Trophoblast cell (in vitro differentiated cells and primary cell): ENCODE data around the gene VDR.

Source experiments
- DNase-seq, 2 donors: peaks; one replicate each; pipeline ENCODE4 v3.0.0-alpha.2; 2016
- H2AFZ ChIP-seq: 2 replicates; pipeline ENCODE4 v1.6.1; 2013; ENCODE audit warnings: low read length, moderate library complexity, mild to moderate bottlenecking; ENCODE audit not compliant: insufficient read depth, poor library complexity
- H2AK5ac ChIP-seq: 2 replicates; pipeline ENCODE4 v1.6.1; 2013; ENCODE audit warnings: mild to moderate bottlenecking, low read length
- H2BK120ac ChIP-seq: 2 replicates; pipeline ENCODE4 v1.6.1; 2013; ENCODE audit warnings: low read length, mild to moderate bottlenecking, moderate library complexity; ENCODE audit not compliant: insufficient read depth, poor library complexity
- H2BK12ac ChIP-seq: 2 replicates; pipeline ENCODE4 v1.6.1; 2013; ENCODE audit warnings: mild to moderate bottlenecking, low read length, moderate library complexity
- H2BK5ac ChIP-seq: 2 replicates; pipeline ENCODE4 v1.6.1; 2013; ENCODE audit warnings: low read length, low read depth, moderate library complexity, mild to moderate bottlenecking; ENCODE audit not compliant: poor library complexity
- H3K14ac ChIP-seq: 2 replicates; pipeline ENCODE4 v1.6.1; 2013; ENCODE audit warnings: mild to moderate bottlenecking, low read length
- H3K18ac ChIP-seq: 2 replicates; pipeline ENCODE4 v1.6.1; 2013; ENCODE audit warnings: mild to moderate bottlenecking, low read length
- H3K23ac ChIP-seq: 2 replicates; pipeline ENCODE4 v1.6.1; 2013; ENCODE audit warnings: low read length
- H3K27ac ChIP-seq: 2 replicates; pipeline ENCODE4 v1.5.1; 2013; ENCODE audit warnings: low read depth, mild to moderate bottlenecking, inconsistent platforms, low read length, moderate library complexity
- H3K27me3 ChIP-seq: 2 replicates; pipeline ENCODE4 v1.6.1; 2013; ENCODE audit warnings: inconsistent platforms, mild to moderate bottlenecking, low read length, moderate library complexity; ENCODE audit not compliant: insufficient read depth
- H3K36me3 ChIP-seq, 2 experiments: 1 replicate in 1 of 2; 2 replicates in 1 of 2; pipeline ENCODE4 v1.6.1; 2013; ENCODE audit warnings: low read length in 2 of 2, mild to moderate bottlenecking in 2 of 2, moderate library complexity in 1 of 2; ENCODE audit not compliant: insufficient read depth in 2 of 2, control insufficient read depth in 1 of 2
- H3K4ac ChIP-seq: 2 replicates; pipeline ENCODE4 v1.6.1; 2013; ENCODE audit warnings: low read depth, mild to moderate bottlenecking, low read length, moderate library complexity
- H3K4me1 ChIP-seq, 2 experiments: 1 replicate in 1 of 2; 2 replicates in 1 of 2; pipeline ENCODE4 v1.6.1; 2013; ENCODE audit warnings: low read length in 2 of 2, mild to moderate bottlenecking in 2 of 2, moderate library complexity in 1 of 2; ENCODE audit not compliant: insufficient read depth in 2 of 2, control insufficient read depth in 1 of 2
- H3K4me2 ChIP-seq: 2 replicates; pipeline ENCODE4 v1.6.1; 2013; ENCODE audit warnings: inconsistent platforms, mild to moderate bottlenecking, low read length, moderate library complexity
- H3K4me3 ChIP-seq: 2 replicates; pipeline ENCODE4 v1.5.1; 2013; ENCODE audit warnings: mild to moderate bottlenecking, low read depth, low read length, inconsistent platforms
- H3K79me1 ChIP-seq: one replicate; pipeline ENCODE4 v1.6.1; 2013; ENCODE audit warnings: low read length
- H3K79me2 ChIP-seq: 2 replicates; pipeline ENCODE4 v1.6.1; 2013; ENCODE audit warnings: low read length, mild to moderate bottlenecking; ENCODE audit not compliant: control insufficient read depth, insufficient read depth, poor library complexity
- H3K9ac ChIP-seq: 2 replicates; pipeline ENCODE4 v1.6.1; 2013; ENCODE audit warnings: mild to moderate bottlenecking, low read length
- H3K9me3 ChIP-seq: 2 replicates; pipeline ENCODE4 v1.6.1; 2013; ENCODE audit warnings: low read depth, mild to moderate bottlenecking, control low read depth, inconsistent platforms, low read length; ENCODE audit not compliant: insufficient read depth
- H4K12ac ChIP-seq: 2 replicates; pipeline ENCODE4 v1.6.1; 2013; ENCODE audit warnings: low read depth, mild to moderate bottlenecking, low read length, moderate library complexity
- H4K8ac ChIP-seq: 2 replicates; pipeline ENCODE4 v1.6.1; 2013; ENCODE audit warnings: low read depth, mild to moderate bottlenecking, low read length, moderate library complexity
- H4K91ac ChIP-seq: one replicate; pipeline ENCODE4 v1.6.1; 2013; ENCODE audit warnings: low read depth, mild to moderate bottlenecking, low read length, moderate library complexity
- WGBS: extraction: QIAGEN DNeasy Blood & Tissue Kit; methylation state at CpG from one replicate; pipeline ENCODE4 v1.1.7; 2013; ENCODE audit warnings: missing lambda C conversion rate; ENCODE audit not compliant: insufficient read length, insufficient coverage; ENCODE audit errors: extremely low coverage; 5-methylcytosine and 5-hydroxymethylcytosine counted together

Gene VDR

GRCh38 chr12:47825173-47825639, 79.6 kb downstream of the VDR start:
- no peak overlapping the region for H3K4ac ChIP-seq
- peak overlapping the region; percentile 66 for H2AK5ac ChIP-seq
- H3K4me3 ChIP-seq: no peak overlapping the region
- no peaks in the 10 kb centered on the region for H3K9me3 ChIP-seq
- peaks cover 8% of the 10 kb centered on the region for H3K79me2 ChIP-seq
- H3K27ac ChIP-seq: no peak overlapping the region
- H3K23ac ChIP-seq: no peak overlapping the region
- H3K79me1 ChIP-seq: peaks cover 33% of the 10 kb centered on the region
- no peaks in the 10 kb centered on the region for H3K27me3 ChIP-seq
- H3K18ac ChIP-seq: no peak overlapping the region
- peaks cover 38 to 40% of the 10 kb centered on the region in 2 experiments for H3K4me1 ChIP-seq
- no peak overlapping the region for H3K4me2 ChIP-seq
- H4K12ac ChIP-seq: no peak overlapping the region
- no peaks in the 10 kb centered on the region for H3K36me3 ChIP-seq
- H2BK12ac ChIP-seq: peak overlapping the region; percentile 4
- peak overlapping the region; percentile 12 for H4K91ac ChIP-seq
- no peak overlapping the region for H2BK5ac ChIP-seq
- H3K9ac ChIP-seq: no peak overlapping the region
- no CpG with 5 or more reads among the region's 6 CpGs for WGBS
- no peak overlapping the region for H2BK120ac ChIP-seq
- no peak overlapping the region for H4K8ac ChIP-seq
- DNase-seq: no peak
- H3K14ac ChIP-seq: no peak overlapping the region
- no peak overlapping the region for H2AFZ ChIP-seq

- no peak overlapping the region for H3K4me2 ChIP-seq
- no peaks in the 10 kb centered on the region for H3K27me3 ChIP-seq
- DNase-seq: no peak
- peak overlapping the region; percentile 24 for H2BK12ac ChIP-seq
- H3K23ac ChIP-seq: no peak overlapping the region
- H4K12ac ChIP-seq: no peak overlapping the region
- peaks cover 36% of the 10 kb centered on the region for H3K79me1 ChIP-seq
- no peak overlapping the region for H3K4ac ChIP-seq
- no peak overlapping the region for H3K14ac ChIP-seq
- no peak overlapping the region for H3K9ac ChIP-seq
- no CpG with 5 or more reads among the region's 3 CpGs for WGBS
- no peak overlapping the region for H3K18ac ChIP-seq
- no peaks in the 10 kb centered on the region for H3K36me3 ChIP-seq
- peak overlapping the region; percentile 52 for H4K91ac ChIP-seq
- H3K9me3 ChIP-seq: no peaks in the 10 kb centered on the region
- no peak overlapping the region for H2BK120ac ChIP-seq
- H4K8ac ChIP-seq: no peak overlapping the region
- H3K4me1 ChIP-seq: peaks cover 37 to 41% of the 10 kb centered on the region in 2 experiments
- H2BK5ac ChIP-seq: no peak overlapping the region
- no peak overlapping the region for H2AK5ac ChIP-seq
- H3K79me2 ChIP-seq: peaks cover 11% of the 10 kb centered on the region
- H3K27ac ChIP-seq: no peak overlapping the region
- no peak overlapping the region for H3K4me3 ChIP-seq
- no peak overlapping the region for H2AFZ ChIP-seq
These were observed 80.2 kb downstream of the VDR start for GRCh38 chr12:47824635-47825034.

GRCh38 chr12:47824198-47824597, 80.6 kb downstream of the VDR start:
- no peak overlapping the region for H3K4me2 ChIP-seq

GRCh38 chr12:47823422-47824086, 81.2 kb downstream of the VDR start:
- no peak overlapping the region for H4K8ac ChIP-seq
- H3K4ac ChIP-seq: no peak overlapping the region
- H2AK5ac ChIP-seq: no peak overlapping the region
- H3K79me2 ChIP-seq: peaks cover 20% of the 10 kb centered on the region
- WGBS: 100% methylated on average over 1 of the region's 5 CpGs
- no peak overlapping the region for H3K23ac ChIP-seq
- H2BK12ac ChIP-seq: no peak overlapping the region
- H3K14ac ChIP-seq: no peak overlapping the region
- no peak overlapping the region for H2AFZ ChIP-seq
- H3K27me3 ChIP-seq: no peaks in the 10 kb centered on the region
- H4K12ac ChIP-seq: no peak overlapping the region
- DNase-seq: no peak
- H3K4me2 ChIP-seq: no peak overlapping the region
- H3K4me1 ChIP-seq: peaks cover 28 to 33% of the 10 kb centered on the region in 2 experiments
- H2BK120ac ChIP-seq: no peak overlapping the region
- peak overlapping the region; percentile 26 for H4K91ac ChIP-seq
- H2BK5ac ChIP-seq: no peak overlapping the region
- H3K9ac ChIP-seq: no peak overlapping the region
- no peaks in the 10 kb centered on the region for H3K9me3 ChIP-seq
- no peak overlapping the region for H3K27ac ChIP-seq
- no peaks in the 10 kb centered on the region for H3K36me3 ChIP-seq
- peaks cover 38% of the 10 kb centered on the region for H3K79me1 ChIP-seq
- H3K18ac ChIP-seq: no peak overlapping the region
- no peak overlapping the region for H3K4me3 ChIP-seq

More at GRCh38 chr12:47824198-47824597, 80.6 kb downstream of the VDR start:
- Histone ChIP-seq H3K79me1 (peaks cover 36% of the 10 kb centered on the region), H2BK12ac (peak overlapping the region; percentile 24), H3K23ac (no peak overlapping the region), H3K27me3 (no peaks in the 10 kb centered on the region), H3K36me3 (no peaks in the 10 kb centered on the region), H3K9ac (no peak overlapping the region), H3K18ac (no peak overlapping the region), H2BK120ac (no peak overlapping the region), H4K12ac (no peak overlapping the region), H2BK5ac (no peak overlapping the region), H3K4me1 (peaks cover 32 to 37% of the 10 kb centered on the region in 2 experiments), H3K4me3 (no peak overlapping the region), H3K9me3 (no peaks in the 10 kb centered on the region), H3K79me2 (peaks cover 13% of the 10 kb centered on the region), H2AK5ac (peak overlapping the region; percentile 45), H3K14ac (no peak overlapping the region), H3K27ac (no peak overlapping the region), H4K91ac (peak overlapping the region; percentile 52), H3K4ac (no peak overlapping the region), H4K8ac (no peak overlapping the region), H2AFZ (no peak overlapping the region)
- no CpG with 5 or more reads among the region's 2 CpGs for WGBS
- DNase-seq: no peak
